GM12873 (cell line): ENCODE results near the gene ATG16L2.
A peak's percentile ranks its signal among the peaks of the same experiment; 100 is the strongest.

Source experiments
- CTCF ChIP-seq: IDR thresholded peaks from 2 replicates; pipeline ENCODE4 v1.5.1; 2012; ENCODE audit warnings: low read depth, mild to moderate bottlenecking, moderate library complexity, low read length, control low read depth; ENCODE audit not compliant: insufficient read depth; ENCODE audit errors: missing control alignments

ATG16L2 gene

GRCh38 chr11:72840780-72841179 lies 26.6 kb downstream of the ATG16L2 start:
- TF ChIP-seq CTCF, result no peak

GRCh38 chr11:72841397-72841796 lies 27.2 kb downstream of the ATG16L2 start:
- TF ChIP-seq CTCF, result no peak

GRCh38 chr11:72842126-72842525 lies 27.9 kb downstream of the ATG16L2 start:
- no peak for TF ChIP-seq CTCF

GRCh38 chr11:72842653-72843330 lies 28.6 kb downstream of the ATG16L2 start:
- TF ChIP-seq CTCF, result no peak

GRCh38 chr11:72844356-72844755 lies 30.1 kb downstream of the ATG16L2 start:
- TF ChIP-seq CTCF, result no peak

- peak; percentile 65 for TF ChIP-seq CTCF
Observed at GRCh38 chr11:72848846-72849466, 34.7 kb downstream of the ATG16L2 start.

- no peak for TF ChIP-seq CTCF
Observed at GRCh38 chr11:72850832-72851231, 36.6 kb downstream of the ATG16L2 start.
